22Rv1 (cell line): ENCODE results near the gene NDUFAF4.

Source experiments
- H3K27ac ChIP-seq: fragments of 450-650 bp; 2 replicates; pipeline ENCODE4 v1.5.1; 2017
- ZFX ChIP-seq: fragments of 450-650 bp; IDR thresholded peaks from 2 replicates; pipeline ENCODE4 v1.6.1; 2017; ENCODE audit warnings: antibody characterized with exemption, borderline replicate concordance
- TF ChIP-seq, protein P1 (sequence below): fragments of 450-650 bp; IDR thresholded peaks from 2 replicates; pipeline ENCODE4 v1.5.1; 2017; ENCODE audit warnings: mild to moderate bottlenecking

The NDUFAF4 gene

GRCh38 chr6:96897396-96898240 lies at the start of gene NDUFAF4:
Gene NDUFAF4 (minus strand): TSS chr6:96897891. CDS start chr6:96897801, 90 bp downstream.
- peak within 1 kb of the TSS; percentile 93 for H3K27ac ChIP-seq

DNA sequence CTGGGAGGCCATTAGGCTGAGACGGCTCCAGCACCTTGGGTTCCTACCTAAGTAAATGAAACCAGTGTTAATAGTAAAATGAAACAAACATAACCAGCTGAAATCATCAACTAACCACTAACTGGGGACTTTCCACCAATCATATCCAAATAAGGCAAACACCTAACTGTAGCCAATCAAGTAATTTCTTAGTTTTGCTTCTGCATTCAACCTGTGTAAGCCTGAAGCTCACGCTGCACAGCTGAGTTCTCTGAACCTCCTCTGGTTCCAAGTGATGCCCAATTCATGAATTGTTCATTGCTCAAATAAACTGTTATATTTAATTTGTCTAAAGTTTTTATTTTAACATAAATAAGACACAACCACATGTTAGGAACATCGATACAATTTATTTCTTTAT lies 49.4 kb upstream of the NDUFAF4 start:
- H3K27ac ChIP-seq = no peak overlapping the region
- TF ChIP-seq, protein P1, sequence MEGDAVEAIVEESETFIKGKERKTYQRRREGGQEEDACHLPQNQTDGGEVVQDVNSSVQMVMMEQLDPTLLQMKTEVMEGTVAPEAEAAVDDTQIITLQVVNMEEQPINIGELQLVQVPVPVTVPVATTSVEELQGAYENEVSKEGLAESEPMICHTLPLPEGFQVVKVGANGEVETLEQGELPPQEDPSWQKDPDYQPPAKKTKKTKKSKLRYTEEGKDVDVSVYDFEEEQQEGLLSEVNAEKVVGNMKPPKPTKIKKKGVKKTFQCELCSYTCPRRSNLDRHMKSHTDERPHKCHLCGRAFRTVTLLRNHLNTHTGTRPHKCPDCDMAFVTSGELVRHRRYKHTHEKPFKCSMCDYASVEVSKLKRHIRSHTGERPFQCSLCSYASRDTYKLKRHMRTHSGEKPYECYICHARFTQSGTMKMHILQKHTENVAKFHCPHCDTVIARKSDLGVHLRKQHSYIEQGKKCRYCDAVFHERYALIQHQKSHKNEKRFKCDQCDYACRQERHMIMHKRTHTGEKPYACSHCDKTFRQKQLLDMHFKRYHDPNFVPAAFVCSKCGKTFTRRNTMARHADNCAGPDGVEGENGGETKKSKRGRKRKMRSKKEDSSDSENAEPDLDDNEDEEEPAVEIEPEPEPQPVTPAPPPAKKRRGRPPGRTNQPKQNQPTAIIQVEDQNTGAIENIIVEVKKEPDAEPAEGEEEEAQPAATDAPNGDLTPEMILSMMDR = no peak
- no peak for TF ChIP-seq ZFX

More at GRCh38 chr6:96897396-96898240, at the start of gene NDUFAF4:
- TF ChIP-seq, protein P1 = peak; percentile 94
- TF ChIP-seq ZFX = no peak

DNA sequence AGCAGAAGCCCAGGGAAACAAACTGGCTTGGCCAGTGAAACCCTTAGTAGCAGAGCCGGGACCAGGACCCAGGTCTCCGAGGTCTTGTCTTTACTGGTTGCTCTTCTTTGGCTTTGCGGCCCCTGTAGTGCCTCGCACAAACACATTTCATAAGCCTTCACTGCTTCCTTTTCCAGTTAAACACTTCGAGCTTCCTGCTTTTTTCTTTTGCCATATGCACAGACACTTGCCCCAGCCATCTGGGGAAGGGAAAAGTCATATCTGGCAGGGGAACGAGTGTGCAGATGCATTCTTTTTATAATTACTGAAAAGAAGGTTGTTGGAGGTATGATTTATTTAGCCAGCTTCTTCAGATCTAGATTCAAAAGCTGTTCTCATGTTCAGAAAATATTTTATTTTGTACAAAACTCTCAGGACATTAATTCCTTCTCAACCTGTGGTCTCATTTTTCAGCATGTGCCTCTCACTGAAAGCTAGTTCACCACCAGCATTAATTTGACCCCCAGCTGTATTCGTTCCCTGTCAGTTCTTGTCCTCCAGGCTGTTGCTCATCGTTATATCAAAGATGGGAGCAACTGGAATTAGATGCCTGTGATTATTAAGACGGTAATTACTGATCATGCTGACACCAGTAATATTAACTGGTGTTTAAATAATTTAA lies 46.0 kb upstream of the NDUFAF4 start:
- H3K27ac ChIP-seq = no peak overlapping the region
- TF ChIP-seq, protein P1 = no peak
- TF ChIP-seq ZFX = no peak

DNA sequence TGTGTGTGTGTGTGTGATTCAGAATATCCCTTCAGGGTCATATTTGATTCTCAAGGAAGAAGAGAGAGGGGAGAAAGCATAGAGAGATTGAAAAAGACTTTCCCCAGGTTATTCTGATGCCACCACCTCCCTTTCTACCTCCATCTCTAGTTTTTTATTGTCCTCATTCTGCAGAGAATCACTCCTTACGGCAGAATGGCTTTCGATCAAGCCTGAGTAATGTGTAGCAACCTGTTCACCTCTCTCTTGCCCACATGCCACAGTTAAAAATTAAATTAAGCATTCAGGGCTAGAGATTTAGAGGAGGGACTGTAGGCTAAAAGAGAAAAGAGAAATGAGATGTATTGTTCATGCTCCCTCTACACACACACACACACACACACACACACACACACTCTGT lies 45.0 kb upstream of the NDUFAF4 start:
- TF ChIP-seq ZFX = no peak
- TF ChIP-seq, protein P1 = no peak
- H3K27ac ChIP-seq = no peak overlapping the region

DNA sequence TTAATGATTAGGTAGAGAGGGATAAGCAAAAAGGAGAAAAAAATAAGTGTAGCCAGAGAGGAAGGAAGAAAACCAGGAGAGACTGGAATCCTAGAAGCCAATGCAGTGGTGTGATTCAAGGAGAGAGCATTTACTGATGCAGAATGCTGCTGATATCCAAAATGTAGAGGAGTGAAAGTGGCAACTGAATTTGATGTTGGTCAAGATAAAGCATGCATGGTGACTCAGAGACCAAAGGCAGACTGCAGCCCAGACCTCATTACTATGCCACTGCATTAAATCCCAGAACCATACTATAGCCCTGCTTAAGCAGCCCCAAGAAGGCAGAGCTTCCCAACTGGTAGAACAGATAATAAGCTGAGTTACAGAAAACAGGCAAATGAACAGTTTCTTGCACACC lies 42.6 kb upstream of the NDUFAF4 start:
- no peak for TF ChIP-seq ZFX
- TF ChIP-seq, protein P1 = no peak
- no peak overlapping the region for H3K27ac ChIP-seq

DNA sequence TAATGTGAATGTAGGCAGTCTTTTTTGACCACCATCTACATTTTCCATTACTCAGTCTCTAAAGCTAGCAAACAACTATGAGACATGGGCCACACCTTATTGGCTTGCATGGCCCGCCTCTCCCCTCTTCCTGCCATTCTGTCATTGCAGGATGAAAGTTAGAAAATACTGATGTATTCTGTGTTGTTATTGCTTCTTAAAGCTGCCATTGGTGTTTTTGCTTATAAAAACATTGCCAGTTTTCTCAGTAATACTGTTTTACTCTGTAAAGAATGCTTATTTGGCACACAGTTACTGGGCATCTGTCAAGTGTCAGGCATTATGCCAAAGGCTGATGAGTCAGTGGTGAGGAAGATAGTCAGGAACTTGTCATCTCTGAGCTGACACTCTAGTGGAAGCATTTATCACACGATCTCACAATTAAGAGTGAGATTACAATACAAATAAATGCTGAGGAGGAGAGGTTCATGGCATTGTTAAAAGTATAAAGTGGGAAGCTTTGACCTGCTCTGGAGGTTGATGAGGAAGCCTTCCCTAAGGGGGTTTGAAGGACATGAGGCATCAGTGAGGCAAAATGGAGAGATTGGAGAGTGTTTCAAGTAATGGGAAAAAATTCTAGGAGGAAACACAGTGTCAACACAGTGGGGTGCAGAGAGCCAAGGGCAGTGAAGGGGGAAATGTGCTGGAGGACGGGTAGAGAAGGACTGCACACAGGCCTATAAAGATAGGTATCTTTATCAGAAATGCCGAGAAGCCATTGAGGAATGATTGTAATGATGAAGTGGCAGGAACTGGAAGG lies 41.5 kb upstream of the NDUFAF4 start:
- TF ChIP-seq ZFX = no peak
- TF ChIP-seq, protein P1 = no peak
- H3K27ac ChIP-seq = no peak overlapping the region
